Coronary artery (tissue), 2 donors: ENCODE measurements around the gene JAK3.

Source experiments
- DNase-seq: peaks from one replicate; pipeline ENCODE4 v3.0.0-alpha.2; 2017; ENCODE audit warnings: low spot score
- H3K27ac ChIP-seq, 2 donors: fragments of 200-600 bp; sonication (generic); one replicate each; pipeline ENCODE4 v1.5.1; 2016 to 2019
- H3K4me3 ChIP-seq: fragments of 200-600 bp; sonication (generic); 2 replicates; pipeline ENCODE4 v1.5.1; 2016; ENCODE audit warnings: mild to moderate bottlenecking, moderate library complexity
- CTCF ChIP-seq: fragments of 200-600 bp; sonication (generic); IDR thresholded peaks from one replicate; pipeline ENCODE4 v1.5.1; 2019; ENCODE audit warnings: antibody characterized with exemption

JAK3 gene

GRCh38 chr19:17797424-17798201, 50.2 kb downstream of the JAK3 start:
- no peak overlapping the region for H3K27ac ChIP-seq
- TF ChIP-seq CTCF: no peak
- no peak for DNase-seq
- no peak overlapping the region for H3K4me3 ChIP-seq

- Histone ChIP-seq H3K4me3 (no peak overlapping the region), H3K27ac (no peak overlapping the region)
- TF ChIP-seq CTCF: no peak
- DNase-seq: no peak
These were observed 50.9 kb downstream of the JAK3 start for GRCh38 chr19:17796838-17797423.

GRCh38 chr19:17796013-17796837, 51.6 kb downstream of the JAK3 start:
- TF ChIP-seq CTCF: no peak
- no peak for DNase-seq
- H3K27ac ChIP-seq: no peak overlapping the region
- H3K4me3 ChIP-seq: no peak overlapping the region

GRCh38 chr19:17795495-17795856, 52.3 kb downstream of the JAK3 start:
- Histone ChIP-seq H3K4me3 (no peak overlapping the region), H3K27ac (no peak overlapping the region)
- DNase-seq: no peak
- TF ChIP-seq CTCF: no peak

- no peak for DNase-seq
- Histone ChIP-seq H3K4me3 (peak within 1 kb of the TSS; percentile 51), H3K27ac (no peak within 1 kb of the TSS)
- TF ChIP-seq CTCF: no peak
These were observed 52.9 kb downstream of the JAK3 start, which contains the start of gene B3GNT3 for GRCh38 chr19:17794731-17795494. Gene B3GNT3, plus strand, starts transcription at chr19:17795138. Its CDS starts 12,670 bp downstream, at chr19:17807808.

- no peak for DNase-seq
- Histone ChIP-seq H3K4me3 (no peak overlapping the region), H3K27ac (no peak overlapping the region)
- TF ChIP-seq CTCF: no peak
These were observed 53.4 kb downstream of the JAK3 start for GRCh38 chr19:17794412-17794730.
